Kidney (tissue), 14 donors: ENCODE data around the gene ARF1. TPM values are rescaled to one million over a fixed set of nuclear protein-coding genes. Genes with fewer than 3 reads are reported as not detected.
A peak's percentile ranks its signal among the peaks of the same experiment; 100 is the strongest.

Experiments
- DNase-seq, 5 donors: peaks; one replicate each; pipeline ENCODE4 v3.0.0-alpha.2; 2013 to 2020
- FAIRE-seq: peaks from 2 replicates; lab custom pipeline; 2012; peaks lifted over from hg19 to GRCh38; lab: Jason Lieb, UNC
- H3K27ac ChIP-seq, 2 donors: one replicate each; pipeline ENCODE4 v1.7.0; 2013; ENCODE audit warnings: low read depth in 2 of 2, low read length in 2 of 2, inconsistent platforms in 1 of 2
- H3K27me3 ChIP-seq: one replicate; pipeline ENCODE4 v1.7.1; 2013; ENCODE audit warnings: low read length, inconsistent platforms; ENCODE audit not compliant: control insufficient read depth, insufficient read depth
- H3K36me3 ChIP-seq, 3 donors: one replicate each; pipeline versions ENCODE4 v1.7.0 to v1.7.1; 2013; ENCODE audit warnings: low read length in 3 of 3, control low read depth in 1 of 3, inconsistent platforms in 1 of 3; ENCODE audit not compliant: insufficient read depth in 3 of 3, control insufficient read depth in 2 of 3
- H3K4me1 ChIP-seq, 3 donors: one replicate each; pipeline versions ENCODE4 v1.7.0 to v1.7.1; 2013; ENCODE audit warnings: low read length in 3 of 3, inconsistent platforms in 1 of 3, low read depth in 1 of 3; ENCODE audit not compliant: control insufficient read depth in 2 of 3, insufficient read depth in 2 of 3
- H3K4me3 ChIP-seq, 3 donors: one replicate each; pipeline versions ENCODE4 v1.7.0 to v1.8.1; 2013; ENCODE audit warnings: low read length in 3 of 3, control low read depth in 1 of 3, inconsistent platforms in 1 of 3
- H3K9ac ChIP-seq, 3 donors: one replicate each; pipeline versions ENCODE4 v1.7.0 to v1.7.1; 2013; ENCODE audit warnings: low read length in 3 of 3, control low read depth in 1 of 3, inconsistent platforms in 1 of 3
- H3K9me3 ChIP-seq, 3 donors: one replicate each; pipeline versions ENCODE4 v1.7.0 to v1.7.1; 2013; ENCODE audit warnings: low read length in 3 of 3, control low read depth in 1 of 3, inconsistent platforms in 1 of 3; ENCODE audit not compliant: control insufficient read depth in 2 of 3, insufficient read depth in 1 of 3
- intact Hi-C: fragments of 100-400 bp; cut with DNase I; formaldehyde crosslinking; loops from one replicate; pipeline ENCODE4 v1.11.1; 2022
- polyA plus RNA-seq: library from polyadenylated mRNA; stranded (reverse); fragments of 350-450 nt; fragmentation: Illumina TruSeq; extraction: RNeasy Lipid Tissue Mini Kit (QIAGEN cat#74804); gene quantifications from one replicate; pipeline ENCODE4 v1.2.3, GENCODE V29; 2014; ENCODE audit warnings: low read depth, low replicate concordance; ENCODE audit not compliant: insufficient read depth
- total RNA-seq: library from RNA; stranded (reverse); fragmentation: NEBNext Ultra II Directional; extraction: Animal tissue kit (Norgen Biotek cat#: 25700); gene quantifications from one replicate; pipeline ENCODE4 v1.2.1, GENCODE V29; 2021
- TF ChIP-seq, protein P1 (sequence below): IDR thresholded peaks from 3 replicates; pipeline ENCODE4 v1.5.1; 2012; ENCODE audit warnings: mild to moderate bottlenecking, moderate library complexity, borderline replicate concordance; ENCODE audit not compliant: insufficient read depth; ENCODE audit errors: extremely low read depth
- donor health status: control.
- donor health status: control.
- donor health status: control.
- donor health status: control.
- donor health status: control.
- donor health status: DM: yes; HTN: yes; CAD: no.
- donor health status: Normal renal cell carcinoma (clear cell type).

Gene ARF1
- total and polyA plus RNA-seq, 2 donors from 2014 or later = 383 to 398 TPM

DNA sequence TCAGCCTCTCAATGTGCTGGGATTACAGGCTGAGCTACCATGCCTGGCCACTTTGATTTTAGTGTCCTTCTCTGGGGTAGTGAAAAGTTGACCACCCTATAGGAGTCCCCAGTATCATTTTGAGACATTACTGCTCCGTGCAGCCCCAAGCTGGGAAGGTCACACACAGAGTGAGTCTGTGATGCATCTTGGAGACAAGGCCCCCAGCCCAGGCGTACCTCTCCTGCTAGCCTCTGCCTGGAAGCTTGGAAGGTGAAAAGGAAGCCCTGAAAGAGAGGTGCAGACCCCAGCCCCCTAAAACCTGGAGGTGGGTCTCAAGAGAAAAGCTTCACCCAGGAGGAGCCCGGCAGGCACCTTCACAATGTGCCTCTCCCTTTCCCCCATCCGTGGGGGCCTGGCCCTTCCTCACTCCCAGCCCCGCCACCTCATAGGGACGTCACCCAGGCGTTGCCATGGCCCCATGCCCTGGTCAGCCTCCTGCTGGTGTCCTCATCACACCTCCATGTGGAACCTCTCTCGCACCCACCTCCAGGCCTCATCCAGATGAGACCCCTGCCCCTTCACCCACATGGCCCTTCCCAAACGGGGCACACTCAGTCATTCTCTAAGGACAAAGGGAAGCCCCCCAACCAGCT lies 5.6 kb upstream of the ARF1 start:
- no peaks in the 10 kb centered on the region for H3K9me3 ChIP-seq
- H3K36me3 ChIP-seq = no peaks in the 10 kb centered on the region
- no peak overlapping the region for H3K27ac ChIP-seq
- TF ChIP-seq, protein P1, sequence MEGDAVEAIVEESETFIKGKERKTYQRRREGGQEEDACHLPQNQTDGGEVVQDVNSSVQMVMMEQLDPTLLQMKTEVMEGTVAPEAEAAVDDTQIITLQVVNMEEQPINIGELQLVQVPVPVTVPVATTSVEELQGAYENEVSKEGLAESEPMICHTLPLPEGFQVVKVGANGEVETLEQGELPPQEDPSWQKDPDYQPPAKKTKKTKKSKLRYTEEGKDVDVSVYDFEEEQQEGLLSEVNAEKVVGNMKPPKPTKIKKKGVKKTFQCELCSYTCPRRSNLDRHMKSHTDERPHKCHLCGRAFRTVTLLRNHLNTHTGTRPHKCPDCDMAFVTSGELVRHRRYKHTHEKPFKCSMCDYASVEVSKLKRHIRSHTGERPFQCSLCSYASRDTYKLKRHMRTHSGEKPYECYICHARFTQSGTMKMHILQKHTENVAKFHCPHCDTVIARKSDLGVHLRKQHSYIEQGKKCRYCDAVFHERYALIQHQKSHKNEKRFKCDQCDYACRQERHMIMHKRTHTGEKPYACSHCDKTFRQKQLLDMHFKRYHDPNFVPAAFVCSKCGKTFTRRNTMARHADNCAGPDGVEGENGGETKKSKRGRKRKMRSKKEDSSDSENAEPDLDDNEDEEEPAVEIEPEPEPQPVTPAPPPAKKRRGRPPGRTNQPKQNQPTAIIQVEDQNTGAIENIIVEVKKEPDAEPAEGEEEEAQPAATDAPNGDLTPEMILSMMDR = no peak
- H3K4me3 ChIP-seq = no peak overlapping the region
- no peak overlapping the region for H3K9ac ChIP-seq
- H3K4me1 ChIP-seq = peaks cover 0 to 7% (median 0%) of the 10 kb centered on the region in 3 donors
- DNase-seq (peak in 1 of 5 donors; percentile 31), FAIRE-seq (no peak)
- H3K27me3 ChIP-seq = no peaks in the 10 kb centered on the region
- intact Hi-C loops = no loop called here

DNA sequence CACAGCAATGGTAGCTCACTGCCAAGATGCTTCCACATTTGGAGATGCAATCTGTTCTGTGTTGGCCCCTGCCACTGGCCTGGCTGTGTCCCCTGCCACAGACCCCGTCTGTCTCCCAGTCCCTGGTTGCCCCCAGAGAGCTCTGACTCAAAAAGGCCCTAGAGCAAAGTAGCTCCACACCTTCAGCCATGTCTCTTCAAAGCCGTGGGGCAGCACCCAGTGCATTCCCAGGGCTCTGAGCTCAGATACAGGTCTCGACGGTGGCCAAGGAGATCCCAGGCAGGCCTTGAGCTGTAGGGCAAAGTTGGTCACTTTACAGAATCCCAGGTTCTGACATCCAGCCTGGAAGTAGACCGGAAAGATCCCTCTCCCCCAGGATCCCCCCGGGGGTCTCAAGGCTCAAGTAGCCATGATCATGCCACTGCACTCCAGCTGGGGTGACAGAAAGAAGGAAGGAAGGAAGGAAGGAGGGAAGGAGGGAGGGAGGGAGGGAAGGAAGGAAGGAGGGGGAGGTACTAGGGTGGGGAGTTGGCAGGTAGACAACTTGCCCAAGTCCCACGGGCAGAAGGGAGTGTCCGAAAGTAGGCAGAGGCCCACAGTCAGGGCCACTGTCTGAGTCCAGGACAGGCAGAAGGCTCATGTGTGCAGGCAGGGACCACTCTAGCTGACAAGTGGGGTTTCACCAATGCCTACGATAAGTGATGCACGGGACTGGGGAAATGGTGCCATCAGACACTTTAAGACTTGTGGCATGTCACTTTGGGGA lies 4.8 kb upstream of the ARF1 start:
- intact Hi-C loops = no loop called here
- H3K27ac ChIP-seq = no peak overlapping the region

DNA sequence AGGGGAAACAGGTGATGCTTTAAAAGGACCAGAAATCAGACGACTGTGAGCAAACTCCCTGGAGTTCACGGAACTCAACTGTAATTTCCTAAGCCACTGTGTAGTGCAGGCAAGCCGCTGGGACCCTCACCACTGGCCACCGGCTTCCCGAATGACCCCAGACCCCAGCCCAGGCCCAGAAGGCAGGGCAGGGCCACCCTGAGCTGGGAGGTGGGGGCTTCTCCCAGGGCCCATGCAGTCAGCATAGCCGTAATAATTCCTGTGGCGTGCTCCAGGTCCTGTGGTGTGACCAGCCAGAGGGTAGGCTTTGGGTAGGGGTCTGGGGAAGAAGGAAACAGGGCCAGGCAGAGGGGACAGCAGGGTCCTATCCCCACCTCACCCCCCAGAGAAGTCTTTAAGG lies 3.5 kb upstream of the ARF1 start:
- Histone ChIP-seq H3K27ac (no peak overlapping the region), H3K36me3 (no peaks in the 10 kb centered on the region), H3K9ac (no peak overlapping the region), H3K4me3 (no peak overlapping the region), H3K4me1 (peaks cover 0 to 11% (median 0%) of the 10 kb centered on the region in 3 donors), H3K27me3 (no peaks in the 10 kb centered on the region), H3K9me3 (no peaks in the 10 kb centered on the region)
- intact Hi-C loops = no loop called here
- FAIRE-seq (no peak), DNase-seq (peak in 2 of 5 donors; percentile 46 to 48)
- TF ChIP-seq, protein P1 = no peak

More for the DNA sequence above, 4.8 kb upstream of the ARF1 start:
- FAIRE-seq (no peak), DNase-seq (peak in 2 of 5 donors; percentile 26 to 32)
- Histone ChIP-seq H3K27me3 (no peaks in the 10 kb centered on the region), H3K9me3 (no peaks in the 10 kb centered on the region), H3K4me1 (peaks cover 0 to 7% (median 0%) of the 10 kb centered on the region in 3 donors), H3K36me3 (no peaks in the 10 kb centered on the region), H3K9ac (no peak overlapping the region), H3K4me3 (no peak overlapping the region)
- TF ChIP-seq, protein P1 = no peak
